ENCODE measurements around the gene MKRN3. TPM values are rescaled to one million over a fixed set of nuclear protein-coding genes. Genes with fewer than 3 reads are reported as not detected.
A peak's percentile ranks its signal among the peaks of the same experiment; 100 is the strongest.

MKRN3 gene
- total and polyA plus RNA-seq, 8 donors = 0.26 to 13.4 (median 2.1) TPM; not detected in 1

DNA sequence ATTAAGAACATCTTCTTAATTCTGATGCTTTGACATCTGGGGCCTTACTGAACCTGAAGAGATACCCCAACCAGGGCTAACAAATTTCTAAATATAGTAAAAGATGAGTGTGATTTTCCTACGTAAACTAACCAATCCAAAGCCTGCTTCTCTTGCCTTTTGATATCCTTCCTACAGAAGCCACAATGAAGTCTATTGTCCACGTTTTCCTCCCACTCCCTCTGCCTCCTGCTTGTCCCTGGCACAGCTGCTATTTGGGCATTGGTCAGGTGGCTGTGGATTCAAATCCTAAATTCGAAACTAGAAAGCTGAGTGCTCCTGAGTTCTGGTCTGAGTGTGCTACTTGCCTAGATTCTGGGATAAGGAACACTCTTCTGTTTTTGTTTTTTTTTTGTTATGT lies 17.4 kb upstream of the MKRN3 start:
- DNase-seq = no peak
- no peak for ATAC-seq
- Histone ChIP-seq H3K4me1 (no peaks in the 10 kb centered on the region), H3K36me3 (no peaks in the 10 kb centered on the region), H3K9me3 (no peaks in the 10 kb centered on the region), H3K27me3 (no peaks in the 10 kb centered on the region), H3K4me3 (no peak overlapping the region), H3K27ac (no peak overlapping the region)
- intact Hi-C loops (cut with DNase I) = no loop called here
- TF ChIP-seq, protein P1, sequence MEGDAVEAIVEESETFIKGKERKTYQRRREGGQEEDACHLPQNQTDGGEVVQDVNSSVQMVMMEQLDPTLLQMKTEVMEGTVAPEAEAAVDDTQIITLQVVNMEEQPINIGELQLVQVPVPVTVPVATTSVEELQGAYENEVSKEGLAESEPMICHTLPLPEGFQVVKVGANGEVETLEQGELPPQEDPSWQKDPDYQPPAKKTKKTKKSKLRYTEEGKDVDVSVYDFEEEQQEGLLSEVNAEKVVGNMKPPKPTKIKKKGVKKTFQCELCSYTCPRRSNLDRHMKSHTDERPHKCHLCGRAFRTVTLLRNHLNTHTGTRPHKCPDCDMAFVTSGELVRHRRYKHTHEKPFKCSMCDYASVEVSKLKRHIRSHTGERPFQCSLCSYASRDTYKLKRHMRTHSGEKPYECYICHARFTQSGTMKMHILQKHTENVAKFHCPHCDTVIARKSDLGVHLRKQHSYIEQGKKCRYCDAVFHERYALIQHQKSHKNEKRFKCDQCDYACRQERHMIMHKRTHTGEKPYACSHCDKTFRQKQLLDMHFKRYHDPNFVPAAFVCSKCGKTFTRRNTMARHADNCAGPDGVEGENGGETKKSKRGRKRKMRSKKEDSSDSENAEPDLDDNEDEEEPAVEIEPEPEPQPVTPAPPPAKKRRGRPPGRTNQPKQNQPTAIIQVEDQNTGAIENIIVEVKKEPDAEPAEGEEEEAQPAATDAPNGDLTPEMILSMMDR (IDR thresholded peaks at IDR 0.05) = no peak

DNA sequence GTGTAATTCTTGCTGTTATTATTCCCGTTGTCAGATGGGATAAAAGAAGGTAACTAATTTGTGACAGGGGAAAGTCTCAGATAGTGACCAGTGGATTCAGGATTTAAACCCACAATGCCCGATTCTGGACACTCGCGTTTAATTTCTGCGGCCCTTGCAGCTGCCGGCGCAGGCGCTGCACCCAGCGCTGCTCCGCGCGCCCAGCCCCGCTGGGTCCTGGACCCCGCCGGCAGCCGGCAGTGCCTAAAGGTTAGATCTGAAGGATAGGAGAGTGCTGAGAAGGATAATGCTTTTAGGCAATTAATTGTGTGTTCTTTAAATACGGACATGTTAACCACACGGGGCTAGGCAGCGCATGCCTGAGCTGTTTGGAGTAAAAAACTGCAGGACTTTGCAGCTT lies 3.6 kb upstream of the MKRN3 start:
- no peaks in the 10 kb centered on the region for H3K36me3 ChIP-seq
- intact Hi-C loops (cut with DNase I) = no loop called here
- peaks cover 8 to 30% of the 10 kb centered on the region in 2 donors for H3K27me3 ChIP-seq
- H3K27ac ChIP-seq = no peak overlapping the region
- ATAC-seq (no peak), DNase-seq (no peak)
- H3K4me3 ChIP-seq = no peak overlapping the region
- H3K4me1 ChIP-seq = no peaks in the 10 kb centered on the region
- TF ChIP-seq, protein P1 (IDR thresholded peaks at IDR 0.05) = no peak
- H3K9me3 ChIP-seq = peaks cover 0 to 10% of the 10 kb centered on the region in 2 donors

DNA sequence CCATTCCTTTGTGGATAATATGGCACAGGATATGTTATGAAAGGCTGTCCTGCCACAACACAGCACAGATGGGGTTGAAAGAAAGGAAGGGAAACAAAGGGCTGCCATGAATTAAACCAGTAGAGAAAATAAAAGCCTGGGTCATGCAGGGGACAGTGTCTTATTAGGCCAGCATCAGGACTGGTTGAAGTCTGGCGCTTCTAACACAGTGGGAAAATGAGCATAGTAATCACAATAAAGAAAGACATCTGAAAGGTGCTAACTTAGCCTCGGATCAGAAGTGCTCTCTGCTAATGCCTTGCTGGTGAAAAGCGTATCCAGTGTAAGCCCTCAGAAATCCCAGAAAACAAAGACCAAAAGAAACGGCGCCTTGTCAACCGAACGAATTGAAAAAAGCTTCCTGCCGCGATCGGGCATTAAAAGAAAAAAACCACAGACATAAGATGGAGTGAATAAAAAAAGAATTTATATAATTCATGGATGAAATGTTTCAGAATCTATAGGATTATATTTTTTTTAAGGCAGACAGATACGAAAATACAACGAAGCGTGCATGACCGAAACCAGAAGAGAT lies 566 bp upstream of the MKRN3 start:
- H3K27me3 ChIP-seq = peaks cover 8 to 30% of the 10 kb centered on the region in 2 donors
- H3K4me1 ChIP-seq = no peaks in the 10 kb centered on the region
- peaks cover 0 to 10% of the 10 kb centered on the region in 2 donors for H3K9me3 ChIP-seq
- intact Hi-C loops (cut with DNase I) = no loop called here
- no peak overlapping the region for H3K27ac ChIP-seq
- H3K4me3 ChIP-seq = peak overlapping the region in 1 of 2 donors; percentile 33
- DNase-seq (no peak), ATAC-seq (no peak)
- TF ChIP-seq, protein P1 (IDR thresholded peaks at IDR 0.05) = no peak
- H3K36me3 ChIP-seq = no peaks in the 10 kb centered on the region

DNA sequence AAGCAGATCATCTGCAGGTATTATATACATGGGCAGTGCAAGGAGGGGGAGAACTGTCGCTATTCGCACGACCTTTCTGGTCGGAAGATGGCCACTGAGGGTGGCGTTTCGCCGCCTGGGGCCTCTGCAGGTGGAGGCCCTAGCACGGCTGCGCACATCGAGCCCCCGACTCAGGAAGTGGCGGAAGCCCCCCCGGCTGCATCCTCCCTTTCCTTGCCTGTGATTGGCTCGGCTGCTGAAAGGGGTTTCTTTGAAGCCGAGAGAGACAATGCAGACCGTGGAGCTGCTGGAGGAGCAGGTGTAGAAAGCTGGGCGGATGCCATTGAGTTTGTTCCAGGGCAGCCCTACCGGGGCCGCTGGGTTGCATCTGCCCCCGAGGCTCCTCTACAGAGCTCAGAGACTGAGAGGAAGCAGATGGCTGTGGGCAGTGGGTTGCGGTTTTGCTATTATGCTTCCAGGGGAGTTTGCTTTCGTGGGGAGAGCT lies 639 bp downstream of the MKRN3 start:
- Histone ChIP-seq H3K9me3 (peaks cover 0 to 10% of the 10 kb centered on the region in 2 donors), H3K4me1 (no peaks in the 10 kb centered on the region), H3K36me3 (no peaks in the 10 kb centered on the region), H3K4me3 (peak overlapping the region in 1 of 2 donors; percentile 33), H3K27me3 (peaks cover 8 to 25% of the 10 kb centered on the region in 2 donors), H3K27ac (no peak overlapping the region)
- DNase-seq (peak in 1 of 4 donors; percentile 11), ATAC-seq (no peak)
- intact Hi-C loops (cut with DNase I) = no loop called here
- TF ChIP-seq, protein P1 (IDR thresholded peaks at IDR 0.05) = no peak

DNA sequence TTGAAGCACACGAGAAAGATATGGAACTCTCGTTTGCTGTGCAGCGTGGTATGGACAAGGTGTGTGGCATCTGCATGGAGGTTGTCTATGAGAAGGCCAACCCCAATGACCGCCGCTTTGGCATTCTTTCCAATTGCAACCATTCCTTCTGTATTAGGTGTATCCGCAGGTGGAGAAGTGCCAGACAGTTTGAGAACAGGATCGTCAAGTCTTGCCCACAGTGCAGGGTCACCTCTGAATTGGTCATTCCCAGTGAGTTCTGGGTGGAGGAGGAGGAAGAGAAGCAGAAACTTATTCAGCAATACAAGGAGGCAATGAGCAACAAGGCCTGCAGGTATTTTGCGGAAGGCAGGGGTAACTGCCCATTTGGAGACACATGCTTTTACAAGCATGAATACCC lies 1.2 kb downstream of the MKRN3 start:
- ATAC-seq = no peak
- intact Hi-C loops (cut with DNase I) = no loop called here

More for the DNA sequence above, 1.2 kb downstream of the MKRN3 start:
- Histone ChIP-seq H3K27ac (no peak overlapping the region), H3K36me3 (no peaks in the 10 kb centered on the region), H3K27me3 (peaks cover 8 to 19% of the 10 kb centered on the region in 2 donors), H3K4me1 (no peaks in the 10 kb centered on the region), H3K9me3 (peaks cover 0 to 10% of the 10 kb centered on the region in 2 donors), H3K4me3 (peak overlapping the region in 1 of 2 donors; percentile 33)
- TF ChIP-seq, protein P1 (IDR thresholded peaks at IDR 0.05) = no peak
- DNase-seq = no peak
